Astrocyte of the spinal cord (primary cell): ENCODE measurements around the gene CHCHD6.

Source experiments
- DNase-seq: peaks from one replicate; pipeline ENCODE4 v3.0.0; 2011; ENCODE audit warnings: low read depth, low spot score
- H3K4me3 ChIP-seq: 2 replicates; pipeline ENCODE4 v1.5.1; 2011; ENCODE audit warnings: low read depth, mild to moderate bottlenecking, low read length, moderate library complexity
- in situ Hi-C: cut with HindIII; loops from 2 replicates; pipeline ENCODE4 v1.10.0; 2017; ENCODE audit warnings: low sequenced_read_pairs
- TF ChIP-seq, protein P1 (sequence below): IDR thresholded peaks from 2 replicates; pipeline ENCODE4 v1.5.1; 2012; ENCODE audit warnings: low read depth, mild to moderate bottlenecking, low read length, inconsistent platforms

The CHCHD6 gene

DNA sequence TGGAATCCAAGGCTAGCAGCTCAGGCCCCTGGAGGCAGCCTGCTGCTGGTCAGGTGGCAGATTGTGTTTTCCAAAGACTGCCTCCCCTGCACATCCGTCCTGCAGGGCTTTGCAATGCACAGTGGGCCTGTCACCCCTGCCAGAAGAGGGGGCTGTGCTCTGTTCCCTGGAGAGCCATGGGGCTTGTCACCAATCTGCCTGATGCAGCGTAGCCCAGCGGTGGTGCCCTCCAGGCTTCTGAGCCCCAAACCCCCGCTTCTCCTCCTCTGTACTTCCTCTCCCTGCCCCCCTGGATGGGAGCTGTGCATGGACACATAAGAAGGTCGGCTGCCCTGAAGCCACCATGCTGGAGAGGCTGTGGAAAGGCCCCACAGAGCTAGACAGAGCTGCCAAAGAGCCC lies 268.8 kb downstream of the CHCHD6 start:
- H3K4me3 ChIP-seq, result no peak overlapping the region
- in situ Hi-C loops, result no loop called here
- DNase-seq, result no peak
- TF ChIP-seq, protein P1, sequence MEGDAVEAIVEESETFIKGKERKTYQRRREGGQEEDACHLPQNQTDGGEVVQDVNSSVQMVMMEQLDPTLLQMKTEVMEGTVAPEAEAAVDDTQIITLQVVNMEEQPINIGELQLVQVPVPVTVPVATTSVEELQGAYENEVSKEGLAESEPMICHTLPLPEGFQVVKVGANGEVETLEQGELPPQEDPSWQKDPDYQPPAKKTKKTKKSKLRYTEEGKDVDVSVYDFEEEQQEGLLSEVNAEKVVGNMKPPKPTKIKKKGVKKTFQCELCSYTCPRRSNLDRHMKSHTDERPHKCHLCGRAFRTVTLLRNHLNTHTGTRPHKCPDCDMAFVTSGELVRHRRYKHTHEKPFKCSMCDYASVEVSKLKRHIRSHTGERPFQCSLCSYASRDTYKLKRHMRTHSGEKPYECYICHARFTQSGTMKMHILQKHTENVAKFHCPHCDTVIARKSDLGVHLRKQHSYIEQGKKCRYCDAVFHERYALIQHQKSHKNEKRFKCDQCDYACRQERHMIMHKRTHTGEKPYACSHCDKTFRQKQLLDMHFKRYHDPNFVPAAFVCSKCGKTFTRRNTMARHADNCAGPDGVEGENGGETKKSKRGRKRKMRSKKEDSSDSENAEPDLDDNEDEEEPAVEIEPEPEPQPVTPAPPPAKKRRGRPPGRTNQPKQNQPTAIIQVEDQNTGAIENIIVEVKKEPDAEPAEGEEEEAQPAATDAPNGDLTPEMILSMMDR, result no peak

DNA sequence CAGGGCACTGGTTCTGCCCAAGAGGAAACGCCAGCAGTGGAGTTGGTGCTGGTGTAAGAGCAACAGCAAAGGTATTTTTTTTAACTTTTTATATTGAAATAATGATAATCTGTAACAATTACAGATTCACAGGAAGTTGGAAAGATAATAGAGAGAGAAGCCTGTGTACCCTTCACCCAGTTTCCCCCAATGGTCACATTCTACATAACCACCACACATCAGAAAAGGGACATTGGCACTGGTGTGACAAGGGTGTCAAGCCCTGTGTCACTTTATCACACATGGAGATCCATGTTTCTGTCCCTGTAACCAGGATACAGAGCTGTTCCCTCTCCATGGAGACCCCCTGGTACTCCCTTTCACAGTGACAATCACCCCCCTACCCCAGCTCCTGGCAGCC lies 269.8 kb downstream of the CHCHD6 start:
- in situ Hi-C loops, result no loop called here
- TF ChIP-seq, protein P1, result no peak
- no peak overlapping the region for H3K4me3 ChIP-seq
- no peak for DNase-seq

DNA sequence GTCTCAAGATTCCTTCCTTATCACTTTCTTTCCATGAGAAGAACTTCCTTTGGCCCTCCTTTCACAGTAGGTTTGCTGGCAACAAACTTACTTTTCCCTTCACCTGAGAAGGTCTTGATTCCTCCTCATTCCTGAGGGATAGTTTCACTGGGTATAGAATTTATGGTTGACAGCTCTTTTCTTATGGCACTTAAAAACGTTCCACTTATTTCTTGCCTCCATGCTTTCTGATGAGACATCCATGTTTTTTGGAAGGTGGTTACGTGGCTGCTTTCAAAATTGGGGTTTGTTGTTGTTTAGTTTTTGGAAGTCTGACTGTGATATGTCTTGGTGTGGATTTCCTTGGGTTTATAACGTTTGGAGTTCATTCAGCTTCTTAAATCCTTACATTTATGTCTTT lies 270.7 kb downstream of the CHCHD6 start:
- H3K4me3 ChIP-seq, result no peak overlapping the region
- TF ChIP-seq, protein P1, result no peak
- no peak for DNase-seq
- in situ Hi-C loops, result no loop called here

DNA sequence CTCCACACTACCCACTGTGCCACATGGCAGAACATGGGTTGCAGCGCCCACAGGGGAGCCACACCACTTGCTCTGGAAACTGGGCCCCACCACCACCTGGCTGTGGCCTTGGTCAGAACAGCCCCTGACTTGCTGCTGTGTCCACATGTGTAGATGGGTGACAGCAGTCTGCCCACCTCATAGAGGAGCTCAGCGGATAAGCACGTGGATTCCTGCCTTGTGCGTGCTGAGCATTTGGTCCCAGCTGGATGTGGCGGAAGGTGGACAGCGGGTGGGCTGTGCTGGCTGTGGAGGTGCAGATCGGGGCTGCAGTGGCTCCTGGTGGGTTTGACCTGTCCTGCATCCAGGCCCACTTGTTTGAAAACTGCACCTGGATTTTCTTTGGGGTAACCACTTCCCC lies 272.9 kb downstream of the CHCHD6 start:
- in situ Hi-C loops, result no loop called here
- no peak for DNase-seq
- H3K4me3 ChIP-seq, result no peak overlapping the region
- TF ChIP-seq, protein P1, result no peak

DNA sequence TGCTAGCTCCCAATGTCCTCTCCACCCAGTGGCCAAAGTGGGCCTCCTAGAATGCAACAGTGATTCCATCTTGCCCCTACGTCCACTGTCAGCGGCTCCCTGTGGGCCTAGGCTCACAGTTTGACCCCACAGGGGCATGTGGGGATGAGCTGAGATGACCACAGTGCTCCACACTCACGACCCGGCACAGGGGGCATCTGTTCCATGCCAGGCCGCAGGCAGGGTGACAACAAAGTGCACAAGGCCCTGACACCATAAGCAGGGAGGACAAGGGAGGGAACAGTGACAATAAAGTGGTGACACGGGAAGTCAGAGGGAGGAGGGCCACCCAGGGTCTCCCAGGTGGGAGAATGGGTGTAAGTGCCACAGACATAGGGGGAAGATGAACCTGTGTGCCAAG lies 273.8 kb downstream of the CHCHD6 start:
- no peak overlapping the region for H3K4me3 ChIP-seq
- no peak for DNase-seq
- TF ChIP-seq, protein P1, result no peak
- in situ Hi-C loops, result no loop called here

DNA sequence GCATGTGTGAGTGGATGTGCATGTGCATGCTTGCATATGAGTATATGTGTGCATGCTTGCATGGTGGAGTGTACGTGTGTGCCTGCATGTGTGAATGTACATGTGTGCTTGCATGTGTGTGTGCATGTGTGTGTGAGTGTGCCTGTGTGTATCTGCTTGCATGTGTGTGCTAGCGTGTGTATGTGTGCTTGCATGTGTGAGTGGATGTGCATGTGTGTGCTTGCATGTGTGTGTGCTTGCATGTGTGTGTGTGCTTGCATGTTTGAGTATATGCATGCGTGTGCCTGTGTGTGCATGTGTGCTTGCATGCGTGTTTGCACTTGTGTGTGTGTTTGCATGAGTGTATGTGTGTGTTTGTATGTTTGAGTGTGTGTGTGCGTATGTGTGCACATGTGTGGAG lies 274.3 kb downstream of the CHCHD6 start:
- no peak for DNase-seq
- TF ChIP-seq, protein P1, result no peak
- H3K4me3 ChIP-seq, result no peak overlapping the region
- in situ Hi-C loops, result no loop called here

DNA sequence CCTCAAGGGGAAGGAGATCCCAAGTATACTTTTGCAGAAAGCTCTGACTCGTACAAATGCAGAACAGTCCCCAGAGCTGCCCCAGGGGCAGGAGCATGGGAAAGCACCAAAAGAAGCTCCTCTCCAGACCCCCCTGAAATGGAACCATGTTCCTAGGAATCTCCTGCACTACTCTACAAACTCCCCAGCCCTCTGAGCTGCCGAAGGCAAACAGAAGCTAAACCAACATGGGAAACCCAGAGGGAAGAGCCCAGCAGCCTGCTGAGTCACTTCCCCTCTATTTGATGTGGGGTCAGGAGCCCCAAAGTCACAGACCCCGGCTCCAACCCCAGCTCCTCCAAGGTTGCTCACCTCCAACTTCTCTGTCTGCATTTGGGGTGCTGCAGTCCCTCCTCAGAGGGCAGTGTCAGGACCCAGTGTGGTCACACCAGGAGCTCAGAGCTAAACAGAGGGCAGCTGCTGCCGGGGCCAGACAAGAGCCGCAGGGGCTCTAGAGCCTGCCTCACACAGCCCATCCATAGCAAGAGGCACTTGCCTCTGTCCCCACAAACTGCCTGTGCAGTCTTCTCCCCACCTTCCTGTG lies 275.1 kb downstream of the CHCHD6 start:
- in situ Hi-C loops, result no loop called here
- no peak overlapping the region for H3K4me3 ChIP-seq
- TF ChIP-seq, protein P1, result no peak
- DNase-seq, result no peak
